Head of caudate nucleus (tissue), 42 donors: ENCODE results near the gene OSTN.

Source experiments
- DNase-seq, 42 donors: peaks; one replicate each; pipeline versions ENCODE4 v3.0.0 to v3.0.0-alpha.2; 2020 to 2021; ENCODE audit warnings: mixed read lengths in 7 of 42
- intact Hi-C: fragments of 100-400 bp; cut with DNase I; formaldehyde crosslinking; loops from one replicate; pipeline ENCODE4 v1.15.0; 2022

Gene OSTN

GRCh38 chr3:191300422-191300821 lies 101.4 kb downstream of the OSTN start:
- intact Hi-C loops = no loop called here
- DNase-seq = no peak

DNA sequence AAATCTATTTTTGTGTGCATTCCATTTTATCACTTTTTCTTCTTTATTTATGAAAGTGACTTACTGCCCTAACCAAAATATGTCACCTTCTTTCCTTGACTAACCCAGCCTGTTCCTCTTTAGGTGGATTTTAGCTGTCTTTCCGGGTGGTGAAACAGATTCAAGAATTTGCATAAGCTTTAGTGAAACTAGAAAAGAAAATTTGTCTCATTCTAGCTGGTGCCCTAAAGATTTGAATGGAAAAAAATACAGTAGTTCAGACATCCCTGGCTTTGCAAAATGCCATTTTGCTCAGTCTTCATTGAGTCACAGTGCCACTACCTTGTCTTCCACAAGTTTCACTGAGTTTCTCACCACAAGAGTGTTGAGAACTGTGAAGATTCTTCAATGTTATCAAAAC lies 102.0 kb downstream of the OSTN start:
- intact Hi-C loops = no loop called here
- DNase-seq = no peak

DNA sequence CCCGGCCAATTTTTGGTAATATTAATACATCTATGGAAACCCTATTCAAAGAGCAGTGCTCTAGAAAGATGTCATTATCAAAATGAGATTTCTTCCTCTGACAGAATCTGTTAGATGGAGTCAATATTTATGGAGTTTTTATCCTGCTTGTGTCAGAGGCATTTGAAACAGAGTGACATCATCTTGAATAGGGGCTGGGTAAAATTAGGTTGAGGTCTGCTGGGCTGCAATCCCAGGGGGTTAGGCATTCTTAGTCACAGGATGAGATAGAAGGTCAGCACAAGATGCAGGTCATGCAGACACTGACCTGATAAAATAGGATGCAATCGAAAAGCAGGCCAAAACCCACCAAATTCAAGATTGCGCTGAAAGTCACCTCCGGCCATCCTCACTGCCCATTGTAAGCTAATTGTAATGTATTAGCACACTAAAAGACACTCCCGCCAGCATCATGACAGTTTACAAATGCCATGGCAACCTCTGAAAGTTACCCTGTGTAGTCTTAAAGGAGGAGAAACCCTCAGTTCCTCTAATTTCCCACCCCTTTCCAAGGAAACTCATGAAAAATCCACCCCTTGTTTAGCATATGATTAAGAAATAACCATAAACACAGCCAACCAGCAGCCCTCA lies 102.9 kb downstream of the OSTN start:
- no peak for DNase-seq
- intact Hi-C loops = no loop called here

DNA sequence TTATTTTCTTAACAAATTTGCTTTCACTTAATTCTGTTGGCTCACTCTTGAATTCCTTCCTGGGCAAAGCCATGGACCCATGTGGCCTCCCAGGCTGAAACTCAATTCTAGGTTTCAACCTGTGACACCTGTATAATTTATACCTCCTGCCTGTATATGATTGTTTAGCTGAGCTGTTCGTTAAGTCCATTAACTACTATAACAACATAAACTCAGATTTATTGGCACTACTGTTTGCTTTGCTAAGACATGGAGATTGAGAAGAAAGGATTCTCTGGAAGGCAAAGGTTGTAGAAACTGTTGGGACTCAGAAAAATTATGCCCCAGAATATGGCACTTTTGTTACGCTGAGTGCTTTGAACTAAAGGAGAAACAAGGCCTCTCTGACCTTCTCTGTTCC lies 103.4 kb downstream of the OSTN start:
- no peak for DNase-seq
- intact Hi-C loops = no loop called here

DNA sequence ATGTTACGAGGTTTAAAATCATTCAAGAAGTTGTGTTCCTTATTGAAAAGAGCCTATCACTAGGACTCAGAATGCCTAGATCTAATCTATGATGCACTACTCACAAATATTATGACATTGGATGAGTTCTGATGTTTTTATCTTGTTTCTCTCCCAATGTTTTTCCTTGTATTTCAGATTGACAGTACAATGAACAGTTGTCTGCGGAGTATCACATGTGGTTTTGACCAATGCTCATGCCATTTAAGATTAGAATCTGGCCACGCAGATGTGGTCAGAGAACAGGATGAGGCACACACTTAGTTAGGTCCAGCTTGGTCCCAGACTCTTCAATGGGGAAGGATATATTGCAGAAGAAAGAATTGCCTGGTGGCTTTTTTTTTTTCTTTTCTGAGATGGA lies 104.6 kb downstream of the OSTN start:
- intact Hi-C loops = no loop called here
- DNase-seq = peak in 1 of 42 donors; percentile 8

DNA sequence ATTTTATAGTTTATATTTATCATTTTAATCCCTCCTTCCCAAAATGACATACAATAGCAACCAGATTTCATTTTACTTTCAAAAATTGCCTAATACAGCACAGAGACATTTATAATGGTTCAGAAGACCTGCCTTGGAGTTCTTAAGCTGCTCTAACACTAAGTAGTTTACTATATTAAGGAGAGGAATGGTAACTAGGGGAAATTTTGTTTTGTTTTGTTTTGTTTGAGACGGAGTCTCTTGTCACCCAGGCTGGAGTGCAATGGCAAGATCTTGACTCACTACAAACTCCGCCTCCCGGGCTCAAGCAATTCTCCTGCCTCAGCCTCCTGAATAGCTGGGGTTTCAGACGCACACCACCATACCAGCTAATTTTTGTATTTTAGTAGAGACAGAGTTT lies 107.4 kb downstream of the OSTN start:
- no peak for DNase-seq
- intact Hi-C loops = no loop called here

DNA sequence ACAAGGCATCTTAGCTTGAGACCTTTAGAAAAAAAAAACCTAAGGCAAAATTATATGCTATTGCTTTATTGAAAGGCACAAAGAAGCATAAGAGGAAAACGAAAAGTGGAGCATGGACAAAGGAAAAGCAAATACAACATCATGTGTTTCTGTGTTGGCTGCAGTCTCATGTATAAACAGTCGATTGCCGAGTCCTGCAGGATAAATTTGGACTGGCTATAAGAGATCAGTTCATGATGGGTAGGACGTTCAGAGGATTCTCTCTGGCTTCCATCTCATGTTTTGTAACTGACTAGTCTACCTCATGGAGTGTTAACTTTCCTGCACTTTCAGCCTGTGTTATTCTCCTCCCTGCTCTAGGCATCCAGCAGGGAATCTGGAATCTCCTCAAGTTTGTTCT lies 108.3 kb downstream of the OSTN start:
- DNase-seq = no peak
- intact Hi-C loops = no loop called here

DNA sequence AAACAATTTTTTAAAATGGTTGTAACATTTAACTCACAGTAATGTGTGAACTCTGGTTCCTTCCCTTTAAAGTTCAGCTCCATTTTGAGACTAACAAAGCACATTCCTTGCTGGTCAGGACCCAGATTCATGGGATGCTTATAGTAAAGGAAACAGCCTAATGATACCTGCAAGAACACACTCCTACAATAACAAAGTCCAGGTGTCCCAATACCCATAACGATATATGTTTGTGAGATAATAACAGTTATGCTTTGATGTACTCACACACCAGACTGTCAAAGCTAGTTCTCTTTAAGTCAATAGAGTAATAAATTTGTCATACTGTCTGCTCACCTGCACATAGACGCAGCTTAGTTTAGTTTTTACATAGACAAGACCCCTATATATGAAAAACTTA lies 114.3 kb downstream of the OSTN start:
- DNase-seq = no peak
- intact Hi-C loops = no loop called here

GRCh38 chr3:191314109-191314728 lies 115.2 kb downstream of the OSTN start:
- intact Hi-C loops = no loop called here
- DNase-seq = no peak
